ENCODE data around the gene ITGA3. TPM values are rescaled to one million over a fixed set of nuclear protein-coding genes. Genes with fewer than 3 reads are reported as not detected.

The ITGA3 gene
- total and polyA plus RNA-seq, 4 donors, result 0.79 to 4.4 (median 1.4) TPM

DNA sequence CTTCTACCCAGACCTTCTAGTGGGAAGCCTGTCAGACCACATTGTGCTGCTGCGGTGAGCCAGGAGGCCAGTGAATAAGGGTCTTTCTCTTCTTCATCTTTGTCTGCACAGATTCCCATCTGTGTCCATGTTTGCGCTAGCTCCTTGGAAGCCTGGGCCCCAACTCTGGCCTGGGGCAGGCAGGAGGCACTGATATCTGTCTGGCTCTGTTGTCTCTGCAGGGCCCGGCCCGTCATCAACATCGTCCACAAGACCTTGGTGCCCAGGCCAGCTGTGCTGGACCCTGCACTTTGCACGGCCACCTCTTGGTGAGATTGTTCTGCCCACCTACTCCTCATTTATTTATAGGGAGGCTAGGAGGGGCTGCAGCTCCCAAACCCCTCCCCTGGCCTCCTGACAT is 18.3 kb downstream of the ITGA3 start:
- no peaks in the 10 kb centered on the region for H3K36me3 ChIP-seq (ENCODE audit: control insufficient read depth in 4 of 4, insufficient read depth in 3 of 4, low read depth in 1 of 4, low read length in 3 of 4)
- H3K9ac ChIP-seq (ENCODE audit: low read depth in 1 of 2, low read length in 2 of 2), result no peak overlapping the region
- WGBS, result 94% methylated on average over 6 of the region's 6 CpGs
- no peaks in the 10 kb centered on the region for H3K27me3 ChIP-seq (ENCODE audit: control insufficient read depth in 4 of 4, insufficient read depth in 4 of 4, low read length in 3 of 4)
- TF ChIP-seq HNF4G (IDR thresholded peaks at IDR 0.05) (no peak), HNF4A (conservative IDR thresholded peaks at IDR 0.05) (no peak), ATF3 (IDR thresholded peaks at IDR 0.05) (no peak), JUND (IDR thresholded peaks at IDR 0.05) (no peak), SP1 (IDR thresholded peaks at IDR 0.05) (no peak), FOXA1 (IDR thresholded peaks at IDR 0.05) (no peak), TAF1 (conservative IDR thresholded peaks at IDR 0.05) (no peak), NR2F2 (IDR thresholded peaks at IDR 0.05) (no peak), REST (IDR thresholded peaks at IDR 0.05) (no peak), RXRA (IDR thresholded peaks at IDR 0.05) (no peak), RAD21 (IDR thresholded peaks at IDR 0.05) (no peak), CTCF (IDR thresholded peaks at IDR 0.05; ENCODE audit: low read depth, low read length, missing input control) (no peak), EGR1 (IDR thresholded peaks at IDR 0.05; ENCODE audit: low read depth in 2 of 2) (no peak), MAX (IDR thresholded peaks at IDR 0.05) (no peak), GABPA (IDR thresholded peaks at IDR 0.05 in 1 of 2, conservative IDR thresholded peaks at IDR 0.05 in 1 of 2) (no peak)
- TF ChIP-seq, protein P1, sequence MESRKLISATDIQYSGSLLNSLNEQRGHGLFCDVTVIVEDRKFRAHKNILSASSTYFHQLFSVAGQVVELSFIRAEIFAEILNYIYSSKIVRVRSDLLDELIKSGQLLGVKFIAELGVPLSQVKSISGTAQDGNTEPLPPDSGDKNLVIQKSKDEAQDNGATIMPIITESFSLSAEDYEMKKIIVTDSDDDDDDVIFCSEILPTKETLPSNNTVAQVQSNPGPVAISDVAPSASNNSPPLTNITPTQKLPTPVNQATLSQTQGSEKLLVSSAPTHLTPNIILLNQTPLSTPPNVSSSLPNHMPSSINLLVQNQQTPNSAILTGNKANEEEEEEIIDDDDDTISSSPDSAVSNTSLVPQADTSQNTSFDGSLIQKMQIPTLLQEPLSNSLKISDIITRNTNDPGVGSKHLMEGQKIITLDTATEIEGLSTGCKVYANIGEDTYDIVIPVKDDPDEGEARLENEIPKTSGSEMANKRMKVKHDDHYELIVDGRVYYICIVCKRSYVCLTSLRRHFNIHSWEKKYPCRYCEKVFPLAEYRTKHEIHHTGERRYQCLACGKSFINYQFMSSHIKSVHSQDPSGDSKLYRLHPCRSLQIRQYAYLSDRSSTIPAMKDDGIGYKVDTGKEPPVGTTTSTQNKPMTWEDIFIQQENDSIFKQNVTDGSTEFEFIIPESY (IDR thresholded peaks at IDR 0.05), result no peak
- DNase-seq (ENCODE audit: low spot score), result no peak
- no peaks in the 10 kb centered on the region for H3K9me3 ChIP-seq (ENCODE audit: control insufficient read depth in 4 of 4, low read length in 3 of 4)
- H3K4me3 ChIP-seq (ENCODE audit: low read depth in 1 of 3, low read length in 3 of 3), result no peak overlapping the region
- no peak overlapping the region for H3K27ac ChIP-seq (ENCODE audit: low read depth in 1 of 2, low read length in 2 of 2)
- no peaks in the 10 kb centered on the region for H3K4me1 ChIP-seq (ENCODE audit: control insufficient read depth in 4 of 4, insufficient read depth in 4 of 4, low read length in 3 of 4)
